GM21717 (cell line): Measurements from ENCODE around the gene ZDHHC22.
"Not testable (repeated sequence)": the region's sequence is repeated elsewhere in the genome, so short reads cannot be mapped to it uniquely, and the experiment has no call there.

Experiments used
- ATAC-seq: cut with Tn5 transposase; IDR thresholded peaks from one replicate; pipeline ENCODE4 v1.9.1; 2021; ENCODE audit warnings: mild to moderate bottlenecking, moderate library complexity; ENCODE audit not compliant: unreplicated experiment

Gene ZDHHC22

DNA sequence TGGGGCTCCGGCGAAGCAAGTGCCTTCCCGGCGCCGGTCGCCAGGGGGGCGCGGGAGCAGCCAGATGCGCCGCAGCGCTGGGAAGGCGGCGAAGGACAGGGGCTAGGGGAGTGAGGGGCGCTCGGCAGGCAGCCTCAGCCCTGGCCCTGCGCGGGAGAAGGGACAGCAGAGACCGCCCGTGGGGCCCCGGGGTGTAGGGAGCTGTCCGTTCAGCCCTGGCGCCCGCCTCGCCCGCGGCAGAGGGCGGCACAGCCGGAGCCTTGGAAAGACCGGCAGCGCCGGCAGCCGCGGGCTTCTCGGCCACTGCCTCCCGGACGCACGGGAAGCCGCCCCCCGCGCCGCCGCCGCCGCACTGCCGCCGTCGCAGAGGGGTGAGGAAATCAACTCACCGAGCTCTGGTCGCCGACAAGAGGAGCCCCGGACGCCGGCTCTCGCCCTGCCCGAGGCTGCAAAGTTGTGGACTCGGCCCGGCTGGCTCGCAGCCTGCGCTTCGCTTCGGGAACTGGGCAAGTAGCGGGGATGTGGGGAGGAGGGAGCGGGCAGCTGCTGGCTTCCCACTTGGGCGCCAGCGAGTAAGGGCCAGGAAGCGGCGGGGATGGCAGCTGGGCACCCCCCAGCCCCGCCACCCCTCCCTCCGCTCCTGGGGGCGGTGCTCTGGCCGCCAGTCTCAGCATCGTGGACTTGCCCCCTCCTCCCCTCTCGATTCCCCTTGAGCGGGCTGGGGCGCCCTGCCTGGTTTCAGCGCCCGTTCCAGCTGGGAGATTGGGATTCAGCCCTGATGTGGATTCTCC is at the start of gene ZDHHC22:
Gene ZDHHC22 (minus strand): TSS at position 578 of the 791 bp plus-strand sequence. CDS start 2,053 bp downstream, outside the sequence.
- ATAC-seq, result no peak

- ATAC-seq, result no peak
These were observed 49.4 kb upstream of the ZDHHC22 start for GRCh38 chr14:77190977-77191376.

- no peak for ATAC-seq
These were observed 47.9 kb upstream of the ZDHHC22 start for GRCh38 chr14:77189479-77189878.

GRCh38 chr14:77187649-77188012 is 46.0 kb upstream of the ZDHHC22 start:
- ATAC-seq, result no peak

DNA sequence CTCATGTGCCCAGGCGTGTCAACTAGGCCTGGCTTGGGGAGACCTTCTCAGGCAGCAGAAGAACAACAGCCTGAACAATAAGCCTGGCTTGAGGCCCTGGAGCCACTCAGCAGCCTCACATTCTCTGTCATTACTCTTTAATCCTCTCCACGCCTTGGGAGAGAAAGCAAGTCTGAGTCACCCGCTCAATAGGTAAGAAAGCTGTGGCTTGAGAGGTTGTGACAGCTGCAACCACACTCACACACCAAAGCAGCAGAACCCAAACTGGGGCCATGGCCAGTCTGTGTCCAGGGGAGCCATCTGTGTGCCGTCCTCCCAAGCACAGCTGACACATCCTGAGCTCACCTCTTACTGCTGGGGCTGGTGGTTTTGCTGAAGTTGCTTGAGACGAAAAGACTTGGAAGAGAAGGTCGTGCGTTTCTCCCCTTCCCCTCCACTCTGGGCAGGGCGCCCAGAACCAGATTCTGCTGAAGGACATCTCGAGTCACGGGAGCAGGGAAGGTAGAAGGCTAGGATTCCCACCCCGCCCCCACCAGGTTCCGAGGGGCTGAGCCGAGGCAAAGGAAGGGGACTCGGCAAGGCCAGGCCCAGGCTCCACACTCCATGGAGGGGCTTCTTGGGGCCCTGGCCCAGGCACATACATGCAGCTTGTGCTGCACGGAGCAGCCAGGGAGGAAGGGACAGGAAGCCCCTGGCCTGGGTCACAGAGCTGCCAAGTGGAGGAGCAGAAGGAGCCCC is 45.5 kb upstream of the ZDHHC22 start:
- ATAC-seq, result no peak

- no peak for ATAC-seq
These were observed 43.5 kb upstream of the ZDHHC22 start for GRCh38 chr14:77185093-77185465.

GRCh38 chr14:77184396-77185092 is 43.0 kb upstream of the ZDHHC22 start:
- ATAC-seq, result no peak

DNA sequence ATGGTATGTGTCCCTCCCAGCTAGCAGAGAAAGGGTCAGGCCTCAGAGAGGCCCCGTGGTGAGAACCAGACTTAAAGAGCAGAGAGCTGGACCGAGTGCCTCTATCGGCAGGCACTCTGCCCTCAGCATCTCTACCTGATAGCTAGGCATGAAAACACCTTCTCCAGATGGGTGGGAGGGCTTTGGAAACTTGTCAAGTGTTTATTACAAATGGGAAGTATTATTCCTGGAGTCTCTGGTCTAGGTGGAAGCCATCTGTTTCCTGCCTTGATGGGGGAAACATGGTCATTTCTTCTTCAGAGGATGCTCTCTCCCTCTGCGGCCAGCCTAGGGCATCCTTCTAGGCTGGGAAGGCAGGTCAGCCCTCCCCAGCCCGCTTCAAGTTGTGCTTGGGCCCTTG is 42.3 kb upstream of the ZDHHC22 start:
- no peak for ATAC-seq

- peak; percentile 74 for ATAC-seq
These were observed 40.2 kb upstream of the ZDHHC22 start, which contains the start of gene TMEM63C for GRCh38 chr14:77181603-77182437. Gene TMEM63C, plus strand, starts transcription at chr14:77181798. Its CDS starts 37,016 bp downstream, at chr14:77218814.

DNA sequence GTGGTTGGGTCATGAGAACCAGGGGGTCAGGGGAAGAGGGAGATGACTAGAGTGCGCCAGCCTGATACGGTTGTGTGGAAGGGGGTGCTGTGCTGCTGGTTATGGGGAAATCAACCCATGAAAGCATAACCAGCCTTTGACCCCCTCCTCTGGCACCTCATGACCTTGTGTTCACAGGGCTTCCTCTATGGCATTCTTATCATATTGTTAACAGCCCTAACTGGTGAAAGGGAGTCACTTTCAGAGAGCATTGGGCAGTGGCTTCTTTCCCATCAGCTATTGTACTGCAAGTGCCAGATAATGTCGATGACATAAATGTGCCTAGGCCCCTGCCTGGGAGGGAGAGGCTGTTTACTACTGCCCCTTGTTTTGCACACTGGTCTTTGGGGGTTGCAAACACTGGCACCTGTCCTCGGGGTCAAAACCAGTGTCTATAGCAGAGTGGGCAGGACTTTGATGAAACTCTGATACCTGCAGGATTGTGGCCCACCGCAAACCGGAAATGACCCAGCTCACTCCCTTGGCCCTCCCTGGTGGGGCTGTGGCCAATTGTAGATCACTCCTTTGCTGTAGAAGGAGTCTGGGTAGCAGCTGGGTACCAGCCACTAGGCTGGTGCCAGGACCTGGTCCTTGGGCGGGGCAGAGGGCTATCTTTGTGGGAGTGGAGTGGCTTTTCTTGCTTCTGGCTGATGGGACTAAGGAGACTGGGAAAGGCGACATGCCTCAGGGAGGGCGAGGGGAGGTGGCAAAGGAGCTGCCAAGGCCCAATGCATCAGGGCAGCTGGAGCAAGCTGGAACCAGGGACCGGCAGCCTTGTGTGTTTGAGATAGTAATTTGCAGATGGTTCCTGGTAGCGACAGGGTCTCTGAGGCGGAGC is 39.4 kb upstream of the ZDHHC22 start:
- ATAC-seq, result no peak

DNA sequence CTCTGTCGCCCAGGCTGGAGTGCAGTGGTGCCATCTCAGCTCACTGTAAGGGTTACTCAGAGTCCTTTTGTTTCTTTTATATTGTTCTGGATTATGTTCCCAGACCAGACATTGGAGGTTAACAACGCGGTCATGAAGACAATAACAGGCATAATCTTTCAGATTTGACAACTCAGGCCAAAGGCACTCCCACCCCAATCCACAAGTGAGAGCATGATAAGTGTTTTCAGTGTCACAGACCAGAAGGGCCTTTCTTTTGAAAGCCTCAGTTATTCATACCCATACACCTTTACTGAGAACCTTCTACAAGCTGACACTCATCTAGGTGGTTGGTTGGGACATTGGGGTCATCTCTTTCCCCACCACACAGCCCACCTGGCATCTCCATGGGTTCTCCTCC is 37.1 kb upstream of the ZDHHC22 start:
- no peak for ATAC-seq

GRCh38 chr14:77177702-77178101 is 36.1 kb upstream of the ZDHHC22 start:
- ATAC-seq, result no peak

GRCh38 chr14:77175843-77176242 is 34.3 kb upstream of the ZDHHC22 start:
- no peak for ATAC-seq

DNA sequence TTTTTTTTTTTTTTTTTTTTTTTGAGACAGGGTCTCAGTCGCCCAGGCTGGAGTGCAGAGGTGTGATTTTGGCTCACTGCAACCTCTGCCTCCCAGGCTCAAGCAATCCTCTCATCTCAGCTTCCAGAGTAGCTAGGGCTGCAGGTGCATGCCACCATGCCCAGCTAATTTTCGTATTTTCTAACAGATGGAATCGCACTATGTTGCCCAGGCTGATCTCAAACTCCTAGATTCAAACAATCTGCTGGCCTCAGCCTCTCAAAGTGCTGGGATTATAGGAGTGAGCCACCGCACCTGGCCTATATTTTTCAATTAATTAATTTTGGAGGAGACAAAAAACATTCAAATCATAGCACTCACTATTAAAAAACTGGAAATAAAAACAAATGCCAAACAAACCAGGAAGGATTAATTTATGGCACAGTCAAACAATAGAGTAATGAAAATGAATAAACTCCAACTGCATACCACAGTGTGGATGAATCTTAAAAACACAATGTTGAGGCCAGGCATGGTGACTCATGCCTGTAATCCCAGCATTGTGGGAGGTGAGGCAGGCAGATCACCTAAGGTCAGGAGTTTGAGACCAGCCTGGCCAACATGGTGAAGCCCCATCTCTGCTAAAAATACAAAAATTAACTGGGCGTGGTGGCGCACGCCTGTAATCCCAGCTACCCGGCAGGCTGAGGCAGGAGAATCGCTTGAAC is 32.5 kb upstream of the ZDHHC22 start:
- ATAC-seq, result not testable (repeated sequence)

DNA sequence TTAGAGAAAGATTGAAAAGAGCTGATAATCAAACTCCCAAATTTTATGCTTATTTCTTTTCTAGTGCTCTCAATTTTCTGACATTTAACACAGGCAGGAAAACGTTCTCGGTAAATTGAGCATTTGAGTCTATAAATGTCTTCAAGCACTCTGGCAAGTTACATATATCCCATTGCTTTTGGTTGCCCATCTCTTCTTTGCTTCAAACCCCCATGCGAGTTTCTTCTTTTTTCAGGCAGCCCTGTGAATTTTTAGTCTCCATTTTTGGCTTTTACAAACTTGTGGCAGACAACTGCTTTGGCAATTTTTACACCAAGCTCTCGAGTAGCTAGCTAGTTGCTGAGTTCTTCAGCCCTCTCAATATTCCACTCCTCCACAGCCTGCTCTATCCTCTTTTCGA is 31.3 kb upstream of the ZDHHC22 start:
- ATAC-seq, result no peak

DNA sequence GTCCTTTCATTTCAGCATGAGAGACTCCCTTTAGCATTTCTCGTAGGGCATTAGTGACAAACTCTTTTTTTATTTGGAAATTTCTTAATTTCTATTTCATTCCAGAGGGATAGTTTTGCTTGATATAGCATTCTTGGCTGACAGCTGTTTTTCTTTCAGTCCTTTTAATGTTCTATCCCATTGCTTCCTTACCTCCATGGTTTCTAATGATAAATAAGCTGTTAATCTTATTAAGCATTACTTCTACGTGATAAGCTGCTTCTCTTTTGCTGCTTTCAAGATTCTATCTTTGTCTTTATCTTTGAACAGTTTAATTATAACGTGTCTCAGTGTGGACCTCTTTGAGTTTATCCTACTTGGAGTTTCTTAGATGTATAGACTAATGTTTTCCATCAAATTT is 28.5 kb upstream of the ZDHHC22 start:
- no peak for ATAC-seq

DNA sequence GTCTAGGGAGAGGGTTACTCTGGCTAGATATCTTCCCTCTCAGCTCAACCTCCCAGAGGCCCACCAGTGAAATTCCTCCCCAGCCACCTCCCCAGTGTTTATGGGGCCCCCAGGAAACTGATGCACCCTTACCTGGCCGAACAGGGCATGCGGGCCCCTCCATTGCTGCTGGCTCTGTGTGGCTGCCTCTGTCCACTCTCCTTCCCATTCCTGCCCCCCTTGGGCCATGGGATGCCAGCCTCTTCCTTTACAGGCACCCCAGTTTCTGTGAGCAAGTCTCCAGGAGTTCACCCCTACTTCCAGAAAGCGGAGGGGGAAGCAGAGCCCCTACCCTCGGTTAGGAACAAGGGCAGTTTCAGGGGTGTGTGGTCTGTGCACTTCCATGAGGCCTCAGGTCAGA is 19.4 kb upstream of the ZDHHC22 start:
- no peak for ATAC-seq

GRCh38 chr14:77158882-77159255 is 17.3 kb upstream of the ZDHHC22 start:
- no peak for ATAC-seq

GRCh38 chr14:77158175-77158881 is 16.7 kb upstream of the ZDHHC22 start:
- ATAC-seq, result no peak
